A549 (cell line): ENCODE data around the gene SMAP1. TPM values are rescaled to one million over a fixed set of nuclear protein-coding genes. Genes with fewer than 3 reads are reported as not detected.

Experiments used
- ATAC-seq, 2 experiments: fragments of 200-7000 bp in 1 of 2; fragments of >200 bp in 1 of 2; cut with Nextera tagmentation in 1 of 2; cut with Tn5 transposase in 1 of 2; 3 replicates each; pipeline versions ENCODE4 v1.8.0 to v1.9.1; 2018 to 2020; ENCODE audit warnings: mild to moderate bottlenecking in 1 of 2, moderate library complexity in 1 of 2
- CTCF ChIA-PET: fragments of 300-600 bp; sonication (Branson Sonifier 250); formaldehyde crosslinking; extraction: SDS; loops from one replicate; lab custom pipeline; 2021; ENCODE audit warnings: antibody characterized with exemption, inconsistent platforms; lab: Yijun Ruan, JAX
- POLR2A ChIA-PET: fragments of 350-600 bp; formaldehyde crosslinking; extraction: SDS; loops from one replicate; lab custom pipeline; 2021; ENCODE audit warnings: antibody characterized with exemption, inconsistent platforms; lab: Yijun Ruan, JAX
- DNase-seq, 2 experiments: peaks; one replicate each; pipeline versions ENCODE4 v3.0.0 to v3.0.0-alpha.2; 2011 to 2016; ENCODE audit warnings: low read depth in 1 of 2, low spot score in 1 of 2
- FAIRE-seq: peaks from 2 replicates; lab custom pipeline; 2011; peaks lifted over from hg19 to GRCh38; lab: Jason Lieb, UNC
- H3K27ac ChIP-seq, 2 experiments: fragments of >200 bp; sonication (Bioruptor Twin); formaldehyde crosslinking; 3 replicates each; pipeline ENCODE4 v1.5.1; 2016 to 2017
- H3K4me1 ChIP-seq: fragments of >200 bp; sonication (Bioruptor Twin); formaldehyde crosslinking; 3 replicates; pipeline ENCODE4 v1.6.1; 2016
- H3K4me2 ChIP-seq: fragments of >200 bp; sonication (Bioruptor Twin); formaldehyde crosslinking; 3 replicates; pipeline ENCODE4 v1.6.1; 2016
- H3K4me3 ChIP-seq: fragments of >200 bp; sonication (Bioruptor Twin); formaldehyde crosslinking; 3 replicates; pipeline ENCODE4 v1.5.1; 2016
- H3K9me3 ChIP-seq: fragments of >200 bp; sonication (Bioruptor Twin); formaldehyde crosslinking; 3 replicates; pipeline ENCODE4 v1.6.1; 2016
- ATOH8 ChIP-seq: fragments of 250-450 bp; sonication (Bioruptor Pico); IDR thresholded peaks from 2 replicates; pipeline ENCODE4 v1.5.0; 2020; ENCODE audit warnings: low read depth, mild to moderate bottlenecking, moderate library complexity
- BHLHE40 ChIP-seq: IDR thresholded peaks from 2 replicates; pipeline ENCODE4 v1.6.1; 2012; ENCODE audit warnings: low read depth, low read length, inconsistent platforms
- CEBPB ChIP-seq, 2 experiments: fragments of >200 bp in 1 of 2; sonication (Bioruptor Twin) in 1 of 2; formaldehyde crosslinking in 1 of 2; IDR thresholded peaks; 2 replicates each; pipeline ENCODE4 v1.6.1; 2012 to 2016
- CHD4 ChIP-seq: fragments of 200-600 bp; sonication (generic); IDR thresholded peaks from 2 replicates; pipeline ENCODE4 v1.6.1; 2016; ENCODE audit warnings: antibody characterized with exemption, mild to moderate bottlenecking, borderline replicate concordance
- E2F6 ChIP-seq: IDR thresholded peaks from 2 replicates; pipeline ENCODE4 v1.6.1; 2012; ENCODE audit warnings: low read depth, borderline replicate concordance
- ELK1 ChIP-seq: fragments of 150-350 bp; IDR thresholded peaks from 2 replicates; pipeline ENCODE4 v1.6.1; 2014; ENCODE audit warnings: low read depth, mild to moderate bottlenecking, low read length
- FOSB ChIP-seq: fragments of 250-450 bp; sonication (Bioruptor Pico); IDR thresholded peaks from 2 replicates; pipeline ENCODE4 v1.5.0; 2020; ENCODE audit warnings: mild to moderate bottlenecking, moderate library complexity
- FOXS1 ChIP-seq: fragments of 250-450 bp; sonication (Bioruptor Pico); IDR thresholded peaks from 2 replicates; pipeline ENCODE4 v1.5.0; 2020; ENCODE audit warnings: mild to moderate bottlenecking, moderate library complexity
- HDAC2 ChIP-seq: fragments of 200-600 bp; sonication (generic); IDR thresholded peaks from 2 replicates; pipeline ENCODE4 v1.6.1; 2016
- HEYL ChIP-seq: fragments of 250-450 bp; sonication (Bioruptor Pico); IDR thresholded peaks from 2 replicates; pipeline ENCODE4 v1.8.0; 2021; ENCODE audit warnings: mild to moderate bottlenecking, moderate library complexity
- HMGXB4 ChIP-seq: fragments of 250-450 bp; sonication (Bioruptor Pico); IDR thresholded peaks from 2 replicates; pipeline ENCODE4 v1.5.0; 2021; ENCODE audit warnings: mild to moderate bottlenecking, moderate library complexity, borderline replicate concordance
- HOXB13 ChIP-seq: fragments of 250-450 bp; sonication (Bioruptor Pico); IDR thresholded peaks from 2 replicates; pipeline ENCODE4 v1.5.0; 2020; ENCODE audit warnings: low read depth, mild to moderate bottlenecking, moderate library complexity
- HOXB5 ChIP-seq: fragments of 250-450 bp; sonication (Bioruptor Pico); IDR thresholded peaks from 2 replicates; pipeline ENCODE4 v1.5.0; 2020; ENCODE audit warnings: mild to moderate bottlenecking, moderate library complexity
- KDM1A ChIP-seq: fragments of 200-600 bp; sonication (generic); IDR thresholded peaks from 2 replicates; pipeline ENCODE4 v1.6.1; 2016; ENCODE audit warnings: low read depth, mild to moderate bottlenecking
- MAFK ChIP-seq: fragments of 450-650 bp; IDR thresholded peaks from 2 replicates; pipeline ENCODE4 v1.6.1; 2014; ENCODE audit not compliant: partially characterized antibody
- PHF8 ChIP-seq: fragments of 200-600 bp; sonication (generic); IDR thresholded peaks from 2 replicates; pipeline ENCODE4 v1.6.1; 2016; ENCODE audit warnings: low read depth, mild to moderate bottlenecking, antibody characterized with exemption, moderate library complexity, borderline replicate concordance
- POLR2AphosphoS2 ChIP-seq: conservative IDR thresholded peaks from 2 replicates; pipeline ENCODE4 v1.6.1; 2012; ENCODE audit warnings: low read length, improper control_type of control experiment, inconsistent platforms
- RAD21 ChIP-seq, 2 experiments: fragments of >200 bp in 1 of 2; sonication (Bioruptor Twin) in 1 of 2; formaldehyde crosslinking in 1 of 2; IDR thresholded peaks in 1 of 2; conservative IDR thresholded peaks in 1 of 2; 2 replicates in 1 of 2; 3 replicates in 1 of 2; pipeline ENCODE4 v1.6.1; 2012 to 2018; ENCODE audit warnings: inconsistent platforms in 1 of 2
- RCOR1 ChIP-seq: fragments of 150-350 bp; IDR thresholded peaks from 2 replicates; pipeline ENCODE4 v1.6.1; 2014; ENCODE audit warnings: antibody characterized with exemption, low read length, low read depth
- SREBF2 ChIP-seq: fragments of 450-650 bp; IDR thresholded peaks from 2 replicates; pipeline ENCODE4 v1.6.1; 2014; ENCODE audit warnings: mild to moderate bottlenecking, moderate library complexity
- TP53 ChIP-seq: fragments of 250-450 bp; sonication (Bioruptor Pico); IDR thresholded peaks from 2 replicates; pipeline ENCODE4 v1.5.0; 2021; ENCODE audit warnings: mild to moderate bottlenecking, moderate library complexity
- ZFP36 ChIP-seq: fragments of 450-650 bp; IDR thresholded peaks from 2 replicates; pipeline ENCODE4 v1.6.1; 2014; ENCODE audit warnings: borderline replicate concordance; ENCODE audit not compliant: partially characterized antibody
- ZNF302 ChIP-seq: fragments of 250-450 bp; sonication (Bioruptor Pico); IDR thresholded peaks from 2 replicates; pipeline ENCODE4 v1.9.0; 2021; ENCODE audit warnings: inconsistent platforms, mild to moderate bottlenecking, moderate library complexity
- WGBS: methylation state at CpG from one replicate; pipeline ENCODE4 v1.1.6; 2017; ENCODE audit errors: missing lambda C conversion rate; 5-methylcytosine and 5-hydroxymethylcytosine counted together
- polyA plus RNA-seq, 4 experiments: library from polyadenylated mRNA; depleted of rRNA in 3 of 4; stranded (reverse); fragments of >200 nt; fragmentation: RNase III in 1 of 4; extraction: RNeasy Plus Mini Kit Qiagen cat#74134 plus additional on column Dnase treatment in 1 of 4; gene quantifications; 2 replicates in 3 of 4; 3 replicates in 1 of 4; pipeline ENCODE4 v1.2.3, GENCODE V29; 2011 to 2017

Gene SMAP1
- polyA plus RNA-seq, 2 of the 4 experiments (the other 2 are of a cell fraction) = 15.6 to 27.8 TPM

- ATAC-seq = no peak
- no peak for FAIRE-seq
- Histone ChIP-seq H3K9me3 (no peaks in the 10 kb centered on the region), H3K4me3 (no peak overlapping the region), H3K4me1 (no peaks in the 10 kb centered on the region), H3K27ac (no peak overlapping the region), H3K4me2 (no peak overlapping the region)
- ChIA-PET CTCF (no interaction called here), POLR2A (no interaction called here)
- 43% methylated on average over 2 of the region's 2 CpGs for WGBS
- TF ChIP-seq HOXB5 (no peak), RCOR1 (no peak), ELK1 (no peak), RAD21 (conservative IDR thresholded peaks at IDR 0.05 in 1 of 2, IDR thresholded peaks at IDR 0.05 in 1 of 2) (no peak)
- DNase-seq = no peak
Observed at GRCh38 chr6:70633870-70634269, 33.8 kb upstream of the SMAP1 start.

- Histone ChIP-seq H3K4me1 (no peaks in the 10 kb centered on the region), H3K27ac (no peak overlapping the region)
- DNase-seq (no peak), FAIRE-seq (no peak)
- CTCF ChIA-PET = interaction anchor here (0.7 kb wide), 1 partner anchor 390 kb away, joined by 3 read pairs; no protein-coding TSS in a partner anchor
- TF ChIP-seq FOXS1 (CRISPR knock-in tag) (no peak), HEYL (CRISPR knock-in tag) (no peak), ATOH8 (CRISPR knock-in tag) (no peak), CHD4 (no peak), HOXB5 (no peak), RCOR1 (no peak), HDAC2 (no peak)
- TF ChIP-seq, all 56 proteins: peak for 0
- H3K4me3 ChIP-seq = no peak overlapping the region
- WGBS = 81% methylated on average over 7 of the region's 8 CpGs
- no peaks in the 10 kb centered on the region for H3K9me3 ChIP-seq
- POLR2A ChIA-PET = no interaction called here
- H3K4me2 ChIP-seq = no peak overlapping the region
- ATAC-seq = no peak
Observed at GRCh38 chr6:70636596-70636995, 31.1 kb upstream of the SMAP1 start.

GRCh38 chr6:70638468-70638867 is 29.2 kb upstream of the SMAP1 start:
- POLR2A ChIA-PET = no interaction called here
- no peak for DNase-seq
- TF ChIP-seq FOSB (CRISPR knock-in tag) (no peak), HMGXB4 (CRISPR knock-in tag) (no peak), BHLHE40 (no peak), CEBPB (IDR thresholded peaks at IDR 0.05) (no peak), TP53 (CRISPR knock-in tag) (no peak), ZFP36 (no peak)
- no peak for ATAC-seq
- CTCF ChIA-PET = no interaction called here
- 95% methylated on average over 1 of the region's 1 CpG for WGBS
- H3K4me3 ChIP-seq = no peak overlapping the region
- H3K27ac ChIP-seq = no peak overlapping the region
- H3K4me1 ChIP-seq = no peaks in the 10 kb centered on the region
- H3K9me3 ChIP-seq = no peaks in the 10 kb centered on the region
- no peak for FAIRE-seq
- H3K4me2 ChIP-seq = no peak overlapping the region

- Histone ChIP-seq H3K4me2 (no peak overlapping the region), H3K4me1 (no peaks in the 10 kb centered on the region), H3K9me3 (no peaks in the 10 kb centered on the region), H3K4me3 (no peak overlapping the region), H3K27ac (no peak overlapping the region)
- DNase-seq (no peak), FAIRE-seq (no peak), ATAC-seq (no peak)
- CTCF ChIA-PET = no interaction called here
- 64% methylated on average over 3 of the region's 3 CpGs for WGBS
- POLR2A ChIA-PET = no interaction called here
- TF ChIP-seq POLR2AphosphoS2 = no peak
- no peak for TF ChIP-seq SREBF2
- no peak for TF ChIP-seq HEYL (CRISPR knock-in tag)
- no peak for TF ChIP-seq MAFK
- no peak for TF ChIP-seq ZNF302 (CRISPR knock-in tag)
- no peak for TF ChIP-seq E2F6
- no peak for TF ChIP-seq TP53 (CRISPR knock-in tag)
- TF ChIP-seq PHF8 = no peak
- TF ChIP-seq KDM1A = no peak
- no peak for TF ChIP-seq HOXB13
- no peak for TF ChIP-seq FOXS1 (CRISPR knock-in tag)
Observed at GRCh38 chr6:70651326-70651905, 16.3 kb upstream of the SMAP1 start.
